Ecto neural progenitor cell (in vitro differentiated cells): ENCODE data around the gene ATP6V0B.

Experiments used
- DNase-seq: peaks from one replicate; pipeline ENCODE4 v3.0.0-alpha.2; 2018; ENCODE audit warnings: low spot score

The ATP6V0B gene

GRCh38 chr1:43985984-43986595, 11.3 kb downstream of the ATP6V0B start:
- DNase-seq, result no peak

- no peak for DNase-seq
Observed at GRCh38 chr1:43986712-43987111, 12.0 kb downstream of the ATP6V0B start.

GRCh38 chr1:43987159-43987902, 12.6 kb downstream of the ATP6V0B start:
- no peak for DNase-seq

DNA sequence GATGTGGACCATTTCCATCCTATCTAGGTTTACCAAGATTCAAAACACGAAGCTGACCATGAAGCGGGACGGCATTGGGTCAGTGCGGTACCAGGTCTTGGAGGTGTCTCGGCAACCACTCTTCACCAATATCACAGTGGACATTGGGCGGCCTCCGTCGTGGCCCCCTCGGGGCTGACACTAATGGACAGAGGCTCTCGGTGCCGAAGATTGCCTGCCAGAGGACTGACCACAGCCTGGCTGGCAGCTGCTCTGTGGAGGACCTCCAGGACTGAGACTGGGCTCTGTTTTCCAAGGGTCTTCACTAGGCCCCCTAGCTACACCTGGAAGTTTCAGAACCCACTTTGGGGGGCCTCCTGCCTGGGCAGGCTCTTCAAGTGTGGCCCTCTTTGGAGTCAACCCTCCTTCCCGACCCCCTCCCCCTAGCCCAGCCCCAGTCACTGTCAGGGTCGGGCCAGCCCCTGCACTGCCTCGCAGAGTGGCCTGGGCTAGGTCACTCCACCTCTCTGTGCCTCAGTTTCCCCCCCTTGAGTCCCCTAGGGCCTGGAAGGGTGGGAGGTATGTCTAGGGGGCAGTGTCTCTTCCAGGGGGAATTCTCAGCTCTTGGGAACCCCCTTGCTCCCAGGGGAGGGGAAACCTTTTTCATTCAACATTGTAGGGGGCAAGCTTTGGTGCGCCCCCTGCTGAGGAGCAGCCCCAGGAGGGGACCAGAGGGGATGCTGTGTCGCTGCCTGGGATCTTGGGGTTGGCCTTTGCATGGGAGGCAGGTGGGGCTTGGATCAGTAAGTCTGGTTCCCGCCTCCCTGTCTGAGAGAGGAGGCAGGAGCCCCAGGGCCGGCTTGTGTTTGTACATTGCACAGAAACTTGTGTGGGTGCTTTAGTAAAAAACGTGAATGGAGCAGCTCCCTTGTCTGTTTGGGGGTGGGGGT, 15.8 kb downstream of the ATP6V0B start:
- no peak for DNase-seq

- DNase-seq, result no peak
Observed at GRCh38 chr1:43991200-43991475, 16.4 kb downstream of the ATP6V0B start.

GRCh38 chr1:43991476-43992231, 16.9 kb downstream of the ATP6V0B start, which contains the start of gene CCDC24:
TSS of gene CCDC24 (plus strand) at chr1:43991599. CDS start at chr1:43991879, 280 bp downstream.
- DNase-seq, result peak; percentile 82

DNA sequence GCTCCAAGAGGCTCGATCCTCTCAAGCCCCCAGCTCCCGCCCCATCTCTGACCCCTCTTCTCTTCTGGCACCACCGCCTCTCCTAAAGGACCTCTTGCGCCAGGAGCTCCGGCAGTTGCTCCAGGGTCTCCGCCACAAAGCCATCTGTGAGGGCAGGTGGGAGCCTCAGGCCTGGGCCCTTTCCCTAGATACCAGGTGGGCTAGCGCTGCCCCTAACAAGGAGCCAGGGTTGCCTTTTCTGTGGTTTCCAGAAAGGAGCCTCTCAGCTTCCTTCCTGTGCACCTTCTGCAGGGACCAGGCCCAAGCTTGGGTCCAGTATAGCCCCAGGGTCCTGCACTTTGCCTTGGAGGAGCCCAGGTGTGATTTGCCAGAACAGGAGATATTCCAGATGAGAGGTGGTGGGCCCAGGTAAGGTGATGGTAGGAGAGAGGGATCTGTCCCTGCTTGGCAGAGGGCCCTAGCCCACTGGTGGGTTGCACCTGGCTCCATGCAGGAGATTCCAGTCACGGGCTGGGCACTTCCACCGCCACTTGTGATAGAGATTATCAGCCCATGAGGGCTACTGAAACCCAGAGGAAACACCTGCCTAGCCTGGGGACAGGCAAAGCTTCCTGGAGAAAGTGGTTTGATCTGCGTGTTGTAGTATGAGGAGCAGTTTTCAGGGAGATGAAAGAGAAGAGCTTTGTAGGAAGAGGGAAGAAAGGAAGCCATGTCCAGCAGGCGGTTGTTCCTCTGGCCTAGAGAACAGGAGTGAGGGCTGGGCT, 17.7 kb downstream of the ATP6V0B start:
- DNase-seq, result no peak

GRCh38 chr1:43993206-43993914, 18.6 kb downstream of the ATP6V0B start:
- no peak for DNase-seq

DNA sequence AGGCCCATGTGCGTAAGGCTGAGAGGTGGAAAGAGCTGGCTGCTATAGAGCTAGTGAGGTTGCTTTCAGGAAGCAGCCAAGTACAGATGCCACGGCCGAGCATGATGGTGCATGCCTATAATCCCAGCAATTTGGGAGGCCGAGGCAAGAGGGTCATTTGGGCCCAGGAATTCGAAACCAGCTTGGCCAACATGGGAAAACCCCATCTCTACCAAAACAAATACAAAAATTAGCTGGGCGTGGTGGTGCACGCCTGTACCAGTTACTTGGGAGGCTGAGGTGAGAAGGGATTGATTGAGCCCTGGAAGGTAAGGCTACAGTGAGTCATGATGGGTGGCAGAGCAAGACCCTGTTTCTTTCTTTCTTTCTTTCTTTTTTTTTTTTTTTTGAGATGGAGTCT, 19.3 kb downstream of the ATP6V0B start:
- DNase-seq, result no peak

DNA sequence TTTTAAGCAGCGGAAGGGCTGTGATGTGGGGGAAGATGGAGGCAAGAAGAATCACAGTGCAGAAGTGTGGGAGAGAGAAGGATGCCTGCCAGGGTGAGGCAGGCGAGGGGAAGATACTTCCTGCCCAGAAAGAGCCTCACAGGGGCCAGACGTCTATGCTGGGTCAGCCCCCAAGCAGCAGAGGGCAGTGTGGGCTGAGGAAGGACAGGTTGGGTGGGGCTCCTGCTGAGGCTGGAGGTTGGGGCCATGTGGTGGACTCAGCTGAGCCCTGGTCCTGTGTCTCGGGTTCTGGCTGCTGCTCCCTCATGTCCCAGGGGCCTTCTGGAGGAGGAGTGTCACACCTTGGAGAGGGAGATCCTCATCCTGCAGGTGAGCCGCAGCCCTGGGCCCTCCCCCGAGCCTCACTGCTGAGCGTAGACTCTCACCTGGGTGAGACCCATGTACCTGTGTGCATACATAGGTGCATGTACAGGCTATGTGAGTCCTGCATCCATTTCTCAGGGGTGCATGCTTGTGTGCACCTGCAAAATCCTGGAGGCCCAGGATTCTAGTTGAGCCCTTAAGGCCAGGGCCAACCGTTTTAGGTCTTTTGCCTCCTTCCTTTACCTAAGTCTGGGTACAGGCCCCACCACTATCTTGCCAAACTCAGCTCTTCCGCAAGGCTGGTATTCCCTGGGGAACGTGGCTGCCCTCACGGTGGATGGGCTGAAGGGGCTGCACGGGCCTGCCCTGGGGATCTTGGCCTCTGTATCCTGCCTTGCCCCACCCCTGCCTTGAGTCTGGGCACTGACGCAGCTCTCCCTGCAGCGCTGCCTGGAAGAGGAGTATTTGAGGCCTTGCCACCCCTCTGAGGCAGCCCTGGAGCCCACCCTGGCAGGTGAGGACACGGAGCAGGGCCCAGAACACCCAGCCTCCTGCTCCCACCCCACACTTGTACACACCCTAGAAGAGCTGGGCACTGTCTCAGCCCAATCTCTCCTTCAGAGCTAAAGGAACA, 20.3 kb downstream of the ATP6V0B start:
- no peak for DNase-seq

- no peak for DNase-seq
Observed at GRCh38 chr1:43995984-43996732, 21.4 kb downstream of the ATP6V0B start.

DNA sequence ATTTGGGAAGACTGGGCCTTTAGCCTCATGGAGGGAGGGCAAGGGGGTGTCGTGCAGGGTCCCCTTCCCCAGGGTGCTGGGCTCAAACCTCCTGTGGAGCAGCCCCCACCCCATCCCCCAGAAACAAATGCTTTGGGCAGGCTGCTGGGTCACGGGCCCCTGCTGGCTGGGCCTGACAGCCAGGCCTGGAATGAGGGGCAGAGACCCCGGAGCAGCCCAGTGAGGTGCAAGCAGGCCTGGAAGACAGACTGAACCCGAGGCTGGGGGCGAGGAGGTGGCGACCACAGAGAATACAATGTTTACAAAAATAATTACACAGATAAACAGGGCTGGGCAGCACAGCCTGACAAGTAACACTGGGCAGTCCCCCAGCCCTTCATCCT, 22.0 kb downstream of the ATP6V0B start:
- DNase-seq, result no peak

- no peak for DNase-seq
Observed at GRCh38 chr1:43997295-43997999, 22.7 kb downstream of the ATP6V0B start.

DNA sequence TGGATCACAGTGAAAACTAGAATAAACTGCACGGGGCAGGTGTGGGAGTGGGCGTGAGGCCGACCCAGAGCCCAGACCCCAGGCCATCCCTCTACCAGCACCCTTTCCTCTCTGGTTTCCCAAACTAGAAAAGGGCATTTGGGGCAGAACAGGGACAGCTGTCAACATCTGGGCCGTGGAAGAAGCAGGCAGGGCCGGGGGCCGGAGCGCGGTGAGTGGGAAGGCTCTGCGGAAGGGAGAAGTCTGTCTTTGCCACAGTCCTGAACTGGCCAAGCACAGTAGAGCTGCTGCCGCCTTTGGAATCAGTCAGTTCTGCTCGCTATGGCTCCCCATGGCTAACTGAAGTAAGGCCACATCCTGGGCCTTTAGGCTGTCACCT, 23.2 kb downstream of the ATP6V0B start:
- DNase-seq, result no peak

DNA sequence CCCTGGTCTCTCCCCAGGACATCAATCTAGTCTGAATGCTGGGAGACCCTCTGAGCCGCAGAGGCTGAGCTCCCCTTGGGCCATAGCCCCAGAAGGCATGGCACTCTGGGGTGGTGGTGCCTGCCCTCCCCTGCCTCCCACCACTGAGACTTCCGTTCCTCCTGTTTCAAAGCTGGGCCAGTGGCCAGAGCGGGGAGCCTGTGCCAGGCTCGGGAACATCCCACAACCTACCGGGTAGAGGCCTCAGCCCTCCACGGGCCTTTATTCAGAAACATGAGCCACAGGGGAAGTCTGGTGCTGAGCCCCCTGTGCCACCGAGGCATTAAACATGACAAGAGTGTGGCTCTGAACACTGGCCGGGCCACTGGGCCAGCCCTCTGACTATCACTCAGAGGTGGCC, 24.7 kb downstream of the ATP6V0B start:
- no peak for DNase-seq

DNA sequence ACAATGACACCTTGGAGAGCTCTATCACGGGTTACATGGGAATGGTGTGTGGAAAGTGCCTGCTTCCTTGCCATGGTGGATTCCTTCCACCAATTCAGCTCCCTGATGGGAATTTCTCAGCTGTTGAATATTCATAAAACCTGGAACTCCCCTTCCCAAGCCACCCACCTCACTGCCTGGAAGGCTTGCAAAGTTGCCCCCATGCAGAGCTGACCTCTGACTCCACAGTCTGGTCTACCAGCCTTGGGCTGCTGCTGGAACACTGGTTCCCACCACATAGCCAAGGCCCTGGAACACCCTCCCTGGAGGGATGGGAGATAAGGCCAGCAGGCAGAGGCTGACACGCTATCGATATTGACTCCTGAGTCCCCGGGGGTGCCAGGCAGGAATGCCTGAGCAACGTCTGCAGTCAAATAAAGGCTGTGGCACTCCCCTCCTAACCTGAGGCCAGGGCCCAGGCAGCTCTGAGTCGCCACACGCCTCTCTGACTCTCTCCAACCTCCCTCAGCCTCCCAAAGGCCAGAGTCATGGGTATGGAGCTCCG, 25.4 kb downstream of the ATP6V0B start:
- DNase-seq, result no peak

- DNase-seq, result no peak
Observed at GRCh38 chr1:44002165-44002564, 27.4 kb downstream of the ATP6V0B start.

- DNase-seq, result no peak
Observed at GRCh38 chr1:44002606-44003157, 27.9 kb downstream of the ATP6V0B start.
